Transverse colon (tissue), 4 donors: Measurements from ENCODE around the gene CKLF.

Experiments used
- CTCF ChIP-seq, 5 experiments: fragments of 200-600 bp in 3 of 5; fragments of 450-650 bp in 2 of 5; sonication (generic) in 3 of 5; IDR thresholded peaks; 1 replicate in 2 of 5; 2 replicates in 3 of 5; pipeline ENCODE4 v1.5.1; 2016 to 2017; ENCODE audit warnings: antibody characterized with exemption in 5 of 5, inconsistent platforms in 3 of 5, mild to moderate bottlenecking in 2 of 5, moderate library complexity in 1 of 5
- EP300 ChIP-seq: sonication (generic); formaldehyde crosslinking; IDR thresholded peaks from one replicate; pipeline ENCODE4 v1.6.1; 2017; ENCODE audit warnings: antibody characterized with exemption, low read depth
- POLR2A ChIP-seq: fragments of 450-650 bp; IDR thresholded peaks from one replicate; pipeline ENCODE4 v1.6.1; 2016; ENCODE audit warnings: antibody characterized with exemption, mild to moderate bottlenecking, moderate library complexity
- POLR2AphosphoS5 ChIP-seq, 3 donors: sonication (generic); formaldehyde crosslinking; IDR thresholded peaks; one replicate each; pipeline ENCODE4 v1.6.1; 2016; ENCODE audit warnings: antibody characterized with exemption in 3 of 3

GRCh38 chr16:66554495-66554894 is 2.1 kb downstream of the CKLF start:
- TF ChIP-seq POLR2AphosphoS5 (IDR thresholded peaks at IDR 0.05) (no peak), CTCF (IDR thresholded peaks at IDR 0.05) (no peak), POLR2A (no peak), EP300 (no peak)
